HepG2 (cell line): Measurements from ENCODE around the gene PIK3C2B. TPM values are rescaled to one million over a fixed set of nuclear protein-coding genes. Genes with fewer than 3 reads are reported as not detected.
A peak's percentile ranks its signal among the peaks of the same experiment; 100 is the strongest.

ENCODE experiments used
- CREB1 ChIP-seq, 2 experiments: fragments of 450-650 bp in 1 of 2; IDR thresholded peaks; 2 replicates each; pipeline ENCODE4 v1.6.1; 2016 to 2017; ENCODE audit warnings: control low read depth in 1 of 2, mild to moderate bottlenecking in 1 of 2, missing compliant biosample characterization in 1 of 2, missing genetic modification characterization in 1 of 2
- KLF15 ChIP-seq: sonication (generic); formaldehyde crosslinking; IDR thresholded peaks from 2 replicates; pipeline ENCODE4 v1.8.1; 2023; ENCODE audit warnings: borderline replicate concordance, mild to moderate bottlenecking, inconsistent platforms, missing genetic modification reagents, mixed read lengths
- MIER2 ChIP-seq: IDR thresholded peaks from 2 replicates; pipeline ENCODE4 v1.6.1; 2016; ENCODE audit warnings: missing biosample characterization, missing genetic modification reagents
- PAWR ChIP-seq: sonication (generic); formaldehyde crosslinking; IDR thresholded peaks from 2 replicates; pipeline ENCODE4 v1.4.0; 2020; ENCODE audit warnings: missing genetic modification reagents, mild to moderate bottlenecking, borderline replicate concordance
- ZEB1 ChIP-seq: IDR thresholded peaks from 2 replicates; pipeline ENCODE4 v1.6.1; 2012; ENCODE audit warnings: mild to moderate bottlenecking, low read depth, inconsistent platforms; ENCODE audit not compliant: insufficient replicate concordance
- ZIK1 ChIP-seq: sonication (generic); formaldehyde crosslinking; IDR thresholded peaks from 2 replicates; pipeline ENCODE4 v1.5.0; 2020; ENCODE audit warnings: mild to moderate bottlenecking, low read depth, missing genetic modification reagents, borderline replicate concordance
- ZMYM3 ChIP-seq: sonication (generic); formaldehyde crosslinking; IDR thresholded peaks from 2 replicates; pipeline ENCODE4 v1.5.1; 2020; ENCODE audit warnings: mild to moderate bottlenecking, missing genetic modification reagents
- ZNF160 ChIP-seq: sonication (generic); formaldehyde crosslinking; IDR thresholded peaks from 2 replicates; pipeline ENCODE4 v1.8.0; 2022; ENCODE audit warnings: mild to moderate bottlenecking, inconsistent platforms, missing genetic modification reagents
- ZNF562 ChIP-seq: sonication (generic); formaldehyde crosslinking; IDR thresholded peaks from 2 replicates; pipeline ENCODE4 v1.8.0; 2022; ENCODE audit warnings: missing genetic modification reagents, borderline replicate concordance
- ZNF567 ChIP-seq: sonication (generic); formaldehyde crosslinking; IDR thresholded peaks from 2 replicates; pipeline ENCODE4 v1.8.1; 2023; ENCODE audit warnings: mild to moderate bottlenecking, missing genetic modification reagents, borderline replicate concordance
- ZNF589 ChIP-seq: sonication (generic); formaldehyde crosslinking; conservative IDR thresholded peaks from 2 replicates; pipeline ENCODE4 v1.8.0; 2022; ENCODE audit warnings: mild to moderate bottlenecking, moderate library complexity, missing genetic modification reagents
- ZNF605 ChIP-seq: sonication (generic); formaldehyde crosslinking; IDR thresholded peaks from 2 replicates; pipeline ENCODE4 v1.8.0; 2022; ENCODE audit warnings: mild to moderate bottlenecking, missing genetic modification reagents
- ZNF607 ChIP-seq: sonication (generic); formaldehyde crosslinking; IDR thresholded peaks from 2 replicates; pipeline ENCODE4 v1.5.1; 2020; ENCODE audit warnings: missing genetic modification reagents, mild to moderate bottlenecking, borderline replicate concordance
- polyA plus RNA-seq, 8 experiments: library from polyadenylated mRNA; depleted of rRNA in 3 of 8; stranded (reverse) in 7 of 8; unstranded in 1 of 8; fragments of >200 nt; fragmentation: Illumina TruSeq in 4 of 8; extraction: Trizol in 4 of 8; gene quantifications; 2 replicates each; pipeline versions ENCODE4 v1.2.1 to v1.2.3, GENCODE V29; 2011 to 2016; ENCODE audit warnings: low read depth in 4 of 8, missing spikeins in 1 of 8, mixed read lengths in 1 of 8; ENCODE audit not compliant: insufficient read depth in 1 of 8
- total RNA-seq, 5 experiments: library from RNA; depleted of rRNA; stranded (reverse); fragments of >200 nt; fragmentation: Illumina TruSeq; extraction: Trizol; gene quantifications; 2 replicates each; pipeline ENCODE4 v1.2.3, GENCODE V29; 2016; ENCODE audit warnings: low read depth in 1 of 5
- TF ChIP-seq, protein P1 (sequence below): sonication (generic); formaldehyde crosslinking; IDR thresholded peaks from 2 replicates; pipeline ENCODE4 v1.4.0; 2020; ENCODE audit warnings: missing genetic modification reagents, borderline replicate concordance
- TF ChIP-seq, protein P2 (sequence below): sonication (generic); formaldehyde crosslinking; IDR thresholded peaks from 2 replicates; pipeline ENCODE4 v1.4.0; 2020; ENCODE audit warnings: missing genetic modification reagents
- TF ChIP-seq, protein P3 (sequence below): sonication (generic); formaldehyde crosslinking; IDR thresholded peaks from 2 replicates; pipeline ENCODE4 v1.9.0; 2021; ENCODE audit warnings: missing genetic modification reagents, mild to moderate bottlenecking, borderline replicate concordance

PIK3C2B gene
- total and polyA plus RNA-seq, 2 of the 13 experiments (the other 11 are each of a cell fraction or from before 2014, with no cell fraction given): 3.4 to 4.5 TPM

DNA sequence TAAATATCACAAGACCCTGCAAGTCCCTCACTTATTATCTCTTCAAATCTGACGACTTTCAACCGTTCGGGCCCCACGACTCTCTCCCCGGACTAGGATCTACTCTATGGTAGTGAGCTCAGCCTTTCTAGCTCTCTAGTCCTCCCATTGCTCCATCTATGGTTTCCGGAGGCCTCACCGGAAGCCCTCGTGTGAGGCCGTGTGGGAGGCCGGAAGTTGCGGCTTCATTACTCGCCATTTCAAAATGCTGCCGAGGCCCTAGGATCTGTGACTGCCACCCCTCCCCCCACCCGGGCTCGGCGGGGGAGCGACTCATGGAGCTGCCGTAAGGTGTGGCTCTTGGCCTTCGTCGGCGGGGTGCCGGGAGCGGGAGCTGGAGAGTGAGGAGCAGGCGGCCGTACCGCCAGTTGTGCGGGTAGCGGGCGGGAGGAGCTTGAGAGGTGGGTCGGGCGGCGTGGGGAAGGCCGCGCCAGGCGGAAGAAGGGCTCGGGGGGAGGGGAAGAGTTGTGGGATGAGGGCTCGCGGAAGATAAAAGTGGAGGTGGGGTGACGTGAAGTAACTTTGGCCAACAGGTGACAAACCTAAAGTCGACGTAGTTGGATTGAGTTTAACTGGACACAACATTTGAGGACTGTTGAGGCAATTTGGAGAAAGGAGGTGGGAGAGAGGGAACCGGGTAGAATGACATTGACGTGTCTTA, 21.7 kb upstream of the PIK3C2B start, which contains the start of gene MDM4 (continued):
- TF ChIP-seq, protein P1, sequence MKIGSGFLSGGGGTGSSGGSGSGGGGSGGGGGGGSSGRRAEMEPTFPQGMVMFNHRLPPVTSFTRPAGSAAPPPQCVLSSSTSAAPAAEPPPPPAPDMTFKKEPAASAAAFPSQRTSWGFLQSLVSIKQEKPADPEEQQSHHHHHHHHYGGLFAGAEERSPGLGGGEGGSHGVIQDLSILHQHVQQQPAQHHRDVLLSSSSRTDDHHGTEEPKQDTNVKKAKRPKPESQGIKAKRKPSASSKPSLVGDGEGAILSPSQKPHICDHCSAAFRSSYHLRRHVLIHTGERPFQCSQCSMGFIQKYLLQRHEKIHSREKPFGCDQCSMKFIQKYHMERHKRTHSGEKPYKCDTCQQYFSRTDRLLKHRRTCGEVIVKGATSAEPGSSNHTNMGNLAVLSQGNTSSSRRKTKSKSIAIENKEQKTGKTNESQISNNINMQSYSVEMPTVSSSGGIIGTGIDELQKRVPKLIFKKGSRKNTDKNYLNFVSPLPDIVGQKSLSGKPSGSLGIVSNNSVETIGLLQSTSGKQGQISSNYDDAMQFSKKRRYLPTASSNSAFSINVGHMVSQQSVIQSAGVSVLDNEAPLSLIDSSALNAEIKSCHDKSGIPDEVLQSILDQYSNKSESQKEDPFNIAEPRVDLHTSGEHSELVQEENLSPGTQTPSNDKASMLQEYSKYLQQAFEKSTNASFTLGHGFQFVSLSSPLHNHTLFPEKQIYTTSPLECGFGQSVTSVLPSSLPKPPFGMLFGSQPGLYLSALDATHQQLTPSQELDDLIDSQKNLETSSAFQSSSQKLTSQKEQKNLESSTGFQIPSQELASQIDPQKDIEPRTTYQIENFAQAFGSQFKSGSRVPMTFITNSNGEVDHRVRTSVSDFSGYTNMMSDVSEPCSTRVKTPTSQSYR (CRISPR knock-in tag): peak; percentile 100
- TF ChIP-seq ZNF567 (CRISPR knock-in tag) (0 out of 2 replicates have a peak, but pooled peaks have one; percentile 31), ZNF607 (CRISPR knock-in tag) (peak; percentile 72), ZEB1 (peak; percentile 52), ZIK1 (CRISPR knock-in tag) (peak; percentile 46; the same call in 1 of the 2 replicates), ZNF589 (CRISPR knock-in tag) (peak; percentile 89), ZNF605 (CRISPR knock-in tag) (peak; percentile 91), ZNF562 (CRISPR knock-in tag) (no peak), PAWR (CRISPR knock-in tag) (no peak), ZMYM3 (CRISPR knock-in tag) (peak; percentile 59; the same call in 1 of the 2 replicates), KLF15 (CRISPR knock-in tag) (peak; percentile 85; the same call in 1 of the 2 replicates), ZNF160 (peak; percentile 75; the same call in 1 of the 2 replicates), MIER2 (CRISPR knock-in tag) (peak; percentile 69; the same call in 1 of the 2 replicates), CREB1 (IDR thresholded peaks at IDR 0.05) (peak; percentile 74), CREB1 (CRISPR knock-in tag; IDR thresholded peaks at IDR 0.05) (peak; percentile 93)
- TF ChIP-seq, protein P2, sequence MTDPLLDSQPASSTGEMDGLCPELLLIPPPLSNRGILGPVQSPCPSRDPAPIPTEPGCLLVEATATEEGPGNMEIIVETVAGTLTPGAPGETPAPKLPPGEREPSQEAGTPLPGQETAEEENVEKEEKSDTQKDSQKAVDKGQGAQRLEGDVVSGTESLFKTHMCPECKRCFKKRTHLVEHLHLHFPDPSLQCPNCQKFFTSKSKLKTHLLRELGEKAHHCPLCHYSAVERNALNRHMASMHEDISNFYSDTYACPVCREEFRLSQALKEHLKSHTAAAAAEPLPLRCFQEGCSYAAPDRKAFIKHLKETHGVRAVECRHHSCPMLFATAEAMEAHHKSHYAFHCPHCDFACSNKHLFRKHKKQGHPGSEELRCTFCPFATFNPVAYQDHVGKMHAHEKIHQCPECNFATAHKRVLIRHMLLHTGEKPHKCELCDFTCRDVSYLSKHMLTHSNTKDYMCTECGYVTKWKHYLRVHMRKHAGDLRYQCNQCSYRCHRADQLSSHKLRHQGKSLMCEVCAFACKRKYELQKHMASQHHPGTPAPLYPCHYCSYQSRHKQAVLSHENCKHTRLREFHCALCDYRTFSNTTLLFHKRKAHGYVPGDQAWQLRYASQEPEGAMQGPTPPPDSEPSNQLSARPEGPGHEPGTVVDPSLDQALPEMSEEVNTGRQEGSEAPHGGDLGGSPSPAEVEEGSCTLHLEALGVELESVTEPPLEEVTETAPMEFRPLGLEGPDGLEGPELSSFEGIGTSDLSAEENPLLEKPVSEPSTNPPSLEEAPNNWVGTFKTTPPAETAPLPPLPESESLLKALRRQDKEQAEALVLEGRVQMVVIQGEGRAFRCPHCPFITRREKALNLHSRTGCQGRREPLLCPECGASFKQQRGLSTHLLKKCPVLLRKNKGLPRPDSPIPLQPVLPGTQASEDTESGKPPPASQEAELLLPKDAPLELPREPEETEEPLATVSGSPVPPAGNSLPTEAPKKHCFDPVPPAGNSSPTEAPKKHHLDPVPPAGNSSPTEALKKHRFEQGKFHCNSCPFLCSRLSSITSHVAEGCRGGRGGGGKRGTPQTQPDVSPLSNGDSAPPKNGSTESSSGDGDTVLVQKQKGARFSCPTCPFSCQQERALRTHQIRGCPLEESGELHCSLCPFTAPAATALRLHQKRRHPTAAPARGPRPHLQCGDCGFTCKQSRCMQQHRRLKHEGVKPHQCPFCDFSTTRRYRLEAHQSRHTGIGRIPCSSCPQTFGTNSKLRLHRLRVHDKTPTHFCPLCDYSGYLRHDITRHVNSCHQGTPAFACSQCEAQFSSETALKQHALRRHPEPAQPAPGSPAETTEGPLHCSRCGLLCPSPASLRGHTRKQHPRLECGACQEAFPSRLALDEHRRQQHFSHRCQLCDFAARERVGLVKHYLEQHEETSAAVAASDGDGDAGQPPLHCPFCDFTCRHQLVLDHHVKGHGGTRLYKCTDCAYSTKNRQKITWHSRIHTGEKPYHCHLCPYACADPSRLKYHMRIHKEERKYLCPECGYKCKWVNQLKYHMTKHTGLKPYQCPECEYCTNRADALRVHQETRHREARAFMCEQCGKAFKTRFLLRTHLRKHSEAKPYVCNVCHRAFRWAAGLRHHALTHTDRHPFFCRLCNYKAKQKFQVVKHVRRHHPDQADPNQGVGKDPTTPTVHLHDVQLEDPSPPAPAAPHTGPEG (CRISPR knock-in tag): 0 out of 2 replicates have a peak, but pooled peaks have one; percentile 44
- TF ChIP-seq, protein P3, sequence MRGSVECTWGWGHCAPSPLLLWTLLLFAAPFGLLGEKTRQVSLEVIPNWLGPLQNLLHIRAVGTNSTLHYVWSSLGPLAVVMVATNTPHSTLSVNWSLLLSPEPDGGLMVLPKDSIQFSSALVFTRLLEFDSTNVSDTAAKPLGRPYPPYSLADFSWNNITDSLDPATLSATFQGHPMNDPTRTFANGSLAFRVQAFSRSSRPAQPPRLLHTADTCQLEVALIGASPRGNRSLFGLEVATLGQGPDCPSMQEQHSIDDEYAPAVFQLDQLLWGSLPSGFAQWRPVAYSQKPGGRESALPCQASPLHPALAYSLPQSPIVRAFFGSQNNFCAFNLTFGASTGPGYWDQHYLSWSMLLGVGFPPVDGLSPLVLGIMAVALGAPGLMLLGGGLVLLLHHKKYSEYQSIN (CRISPR knock-in tag): no peak
